Endothelial cell (in vitro differentiated cells): ENCODE data around the gene VPREB3. TPM values are rescaled to one million over a fixed set of nuclear protein-coding genes. Genes with fewer than 3 reads are reported as not detected.
"Not testable (repeated sequence)": the region's sequence is repeated elsewhere in the genome, so short reads cannot be mapped to it uniquely, and the experiment has no call there.

Source experiments
- DNase-seq: peaks from one replicate; pipeline ENCODE4 v3.0.0; 2021; ENCODE audit warnings: low spot score
- H3K27ac Mint-ChIP-seq: one replicate; pipeline ENCODE4 v1.8.0; 2021; ENCODE audit warnings: mixed read lengths, inconsistent platforms; ENCODE audit not compliant: unreplicated experiment
- H3K27me3 Mint-ChIP-seq: one replicate; pipeline ENCODE4 v1.8.0; 2021; ENCODE audit warnings: mild to moderate bottlenecking, moderate library complexity, mixed read lengths, inconsistent platforms; ENCODE audit not compliant: unreplicated experiment
- H3K36me3 Mint-ChIP-seq: one replicate; pipeline ENCODE4 v1.8.0; 2021; ENCODE audit warnings: mild to moderate bottlenecking, low read depth, mixed read lengths, inconsistent platforms; ENCODE audit not compliant: unreplicated experiment
- H3K4me1 Mint-ChIP-seq: one replicate; pipeline ENCODE4 v1.8.0; 2021; ENCODE audit warnings: mild to moderate bottlenecking, mixed read lengths, inconsistent platforms; ENCODE audit not compliant: unreplicated experiment
- H3K4me3 Mint-ChIP-seq: one replicate; pipeline ENCODE4 v1.8.0; 2021; ENCODE audit warnings: mild to moderate bottlenecking, mixed read lengths, inconsistent platforms; ENCODE audit not compliant: unreplicated experiment
- H3K9me3 Mint-ChIP-seq: one replicate; pipeline ENCODE4 v1.8.0; 2021; ENCODE audit warnings: mixed read lengths, inconsistent platforms; ENCODE audit not compliant: unreplicated experiment
- CTCF ChIP-seq: fragments of 200-600 bp; sonication (generic); IDR thresholded peaks from one replicate; pipeline ENCODE4 v1.5.0; 2021; ENCODE audit warnings: antibody characterized with exemption; ENCODE audit not compliant: unreplicated experiment
- total RNA-seq: library from RNA; stranded (reverse); fragmentation: NEBNext Ultra II Directional; extraction: Animal tissue kit (Norgen Biotek cat#: 25700); gene quantifications from one replicate; pipeline ENCODE4 v1.2.1, GENCODE V29; 2021; ENCODE audit not compliant: unreplicated experiment

VPREB3 gene
- total RNA-seq, 1 donor from 2014 or later: not detected

GRCh38 chr22:23743303-23743705 lies 10.9 kb downstream of the VPREB3 start:
- TF ChIP-seq CTCF: no peak
- Mint-ChIP-seq H3K4me3 (no peak overlapping the region), H3K9me3 (no peaks in the 10 kb centered on the region), H3K27me3 (peaks cover 3% of the 10 kb centered on the region), H3K27ac (no peak overlapping the region), H3K4me1 (peaks cover 3% of the 10 kb centered on the region), H3K36me3 (peaks cover 26% of the 10 kb centered on the region)
- DNase-seq: no peak

- Mint-ChIP-seq H3K4me3 (no peak overlapping the region), H3K36me3 (peaks cover 26% of the 10 kb centered on the region), H3K4me1 (peaks cover 3% of the 10 kb centered on the region), H3K27me3 (peaks cover 3% of the 10 kb centered on the region), H3K9me3 (no peaks in the 10 kb centered on the region), H3K27ac (no peak overlapping the region)
- no peak for TF ChIP-seq CTCF
- no peak for DNase-seq
These were observed 11.5 kb downstream of the VPREB3 start for GRCh38 chr22:23742505-23743264.

GRCh38 chr22:23737696-23738095 lies 16.5 kb downstream of the VPREB3 start:
- TF ChIP-seq CTCF: no peak
- H3K36me3 Mint-ChIP-seq: no peaks in the 10 kb centered on the region
- H3K9me3 Mint-ChIP-seq: no peaks in the 10 kb centered on the region
- H3K27ac Mint-ChIP-seq: no peak overlapping the region
- no peak overlapping the region for H3K4me3 Mint-ChIP-seq
- no peak for DNase-seq
- peaks cover 19% of the 10 kb centered on the region for H3K4me1 Mint-ChIP-seq
- peaks cover 7% of the 10 kb centered on the region for H3K27me3 Mint-ChIP-seq

GRCh38 chr22:23728108-23728507 lies 26.1 kb downstream of the VPREB3 start:
- H3K9me3 Mint-ChIP-seq, H3K27me3 Mint-ChIP-seq, H3K4me3 Mint-ChIP-seq: not testable (repeated sequence)

GRCh38 chr22:23722724-23723123 lies 31.5 kb downstream of the VPREB3 start:
- Mint-ChIP-seq H3K4me3 (no peak overlapping the region), H3K27ac (no peak overlapping the region), H3K36me3 (no peaks in the 10 kb centered on the region), H3K27me3 (peaks cover 3% of the 10 kb centered on the region), H3K9me3 (no peaks in the 10 kb centered on the region), H3K4me1 (no peaks in the 10 kb centered on the region)
- no peak for DNase-seq
- no peak for TF ChIP-seq CTCF

More at GRCh38 chr22:23728108-23728507, 26.1 kb downstream of the VPREB3 start:
- not testable (repeated sequence) for H3K4me1 Mint-ChIP-seq, H3K36me3 Mint-ChIP-seq, DNase-seq, H3K27ac Mint-ChIP-seq
